KMS-11 (cell line): ENCODE measurements around the gene EVA1B.

Source experiments
- H2AFZ ChIP-seq: fragments of 200-600 bp; sonication (generic); 2 replicates; pipeline ENCODE4 v1.6.1; 2016; ENCODE audit warnings: antibody characterized with exemption, mixed run types, low read depth
- H3K27ac ChIP-seq: fragments of 200-600 bp; sonication (generic); 2 replicates; pipeline ENCODE4 v1.6.1; 2016; ENCODE audit warnings: mild to moderate bottlenecking, mixed run types
- H3K27me3 ChIP-seq: fragments of 200-600 bp; sonication (generic); 2 replicates; pipeline ENCODE4 v1.6.1; 2017; ENCODE audit warnings: mild to moderate bottlenecking, low read depth, mixed run types, moderate library complexity; ENCODE audit not compliant: insufficient read depth
- H3K36me3 ChIP-seq: fragments of 200-600 bp; sonication (generic); 2 replicates; pipeline ENCODE4 v1.6.1; 2017; ENCODE audit warnings: mild to moderate bottlenecking, mixed run types; ENCODE audit not compliant: insufficient read depth
- H3K4me1 ChIP-seq: fragments of 200-600 bp; sonication (generic); 2 replicates; pipeline ENCODE4 v1.6.1; 2016; ENCODE audit warnings: mild to moderate bottlenecking, low read depth, mixed run types; ENCODE audit not compliant: poor library complexity, severe bottlenecking
- H3K4me2 ChIP-seq: fragments of 200-600 bp; sonication (generic); 2 replicates; pipeline ENCODE4 v1.7.0; 2016; ENCODE audit warnings: mild to moderate bottlenecking, mixed run types
- H3K4me3 ChIP-seq: fragments of 200-600 bp; sonication (generic); IDR thresholded peaks from 2 replicates; pipeline ENCODE4 v1.6.1; 2017; ENCODE audit warnings: low read depth, low read length, mixed read lengths; ENCODE audit not compliant: insufficient read depth
- H3K79me2 ChIP-seq: fragments of 200-600 bp; sonication (generic); 2 replicates; pipeline ENCODE4 v1.6.1; 2016; ENCODE audit warnings: low read depth, mixed run types; ENCODE audit not compliant: insufficient read depth
- H3K9ac ChIP-seq: fragments of 200-600 bp; sonication (generic); 2 replicates; pipeline ENCODE4 v1.6.1; 2016; ENCODE audit warnings: mild to moderate bottlenecking, mixed run types
- H4K20me1 ChIP-seq: fragments of 200-600 bp; sonication (generic); 2 replicates; pipeline ENCODE4 v1.6.1; 2016; ENCODE audit warnings: mild to moderate bottlenecking, mixed run types; ENCODE audit not compliant: insufficient read depth
- CTCF ChIP-seq: fragments of 200-600 bp; sonication (generic); conservative IDR thresholded peaks from 2 replicates; pipeline ENCODE4 v1.6.1; 2017; ENCODE audit warnings: low read depth, mild to moderate bottlenecking, antibody characterized with exemption, low read length, moderate library complexity, mixed read lengths

The EVA1B gene

GRCh38 chr1:36352910-36353878, 29.7 kb upstream of the EVA1B start:
- no peaks in the 10 kb centered on the region for H3K79me2 ChIP-seq
- H2AFZ ChIP-seq: no peak overlapping the region
- no peak for TF ChIP-seq CTCF
- no peak overlapping the region for H3K27ac ChIP-seq
- H3K36me3 ChIP-seq: no peaks in the 10 kb centered on the region
- no peak overlapping the region for H3K4me2 ChIP-seq
- no peak overlapping the region for H3K4me3 ChIP-seq
- H4K20me1 ChIP-seq: no peaks in the 10 kb centered on the region
- no peak overlapping the region for H3K9ac ChIP-seq
- no peaks in the 10 kb centered on the region for H3K4me1 ChIP-seq
- no peaks in the 10 kb centered on the region for H3K27me3 ChIP-seq

GRCh38 chr1:36352125-36352909, 28.9 kb upstream of the EVA1B start:
- TF ChIP-seq CTCF: no peak
- Histone ChIP-seq H3K27me3 (no peaks in the 10 kb centered on the region), H3K79me2 (no peaks in the 10 kb centered on the region), H2AFZ (no peak overlapping the region), H3K4me3 (no peak overlapping the region), H4K20me1 (no peaks in the 10 kb centered on the region), H3K4me1 (no peaks in the 10 kb centered on the region), H3K9ac (no peak overlapping the region), H3K36me3 (no peaks in the 10 kb centered on the region), H3K4me2 (no peak overlapping the region), H3K27ac (no peak overlapping the region)

GRCh38 chr1:36351227-36351977, 28.0 kb upstream of the EVA1B start:
- Histone ChIP-seq H4K20me1 (no peaks in the 10 kb centered on the region), H3K4me2 (no peak overlapping the region), H3K27ac (no peak overlapping the region), H3K9ac (no peak overlapping the region), H3K36me3 (no peaks in the 10 kb centered on the region), H3K27me3 (no peaks in the 10 kb centered on the region), H3K79me2 (no peaks in the 10 kb centered on the region), H2AFZ (no peak overlapping the region), H3K4me3 (no peak overlapping the region), H3K4me1 (no peaks in the 10 kb centered on the region)
- no peak for TF ChIP-seq CTCF

GRCh38 chr1:36350659-36351226, 27.3 kb upstream of the EVA1B start:
- H3K27me3 ChIP-seq: no peaks in the 10 kb centered on the region
- H4K20me1 ChIP-seq: no peaks in the 10 kb centered on the region
- no peaks in the 10 kb centered on the region for H3K4me1 ChIP-seq
- H3K4me3 ChIP-seq: no peak overlapping the region
- no peaks in the 10 kb centered on the region for H3K79me2 ChIP-seq
- no peak overlapping the region for H3K27ac ChIP-seq
- no peak overlapping the region for H2AFZ ChIP-seq
- H3K36me3 ChIP-seq: no peaks in the 10 kb centered on the region
- H3K9ac ChIP-seq: no peak overlapping the region
- H3K4me2 ChIP-seq: no peak overlapping the region
- no peak for TF ChIP-seq CTCF
